ENCODE measurements around the gene ADGRV1. TPM values are rescaled to one million over a fixed set of nuclear protein-coding genes. Genes with fewer than 3 reads are reported as not detected.

The ADGRV1 gene
- total and polyA plus RNA-seq, 9 of the 15 experiments (the other 6 are each of a cell fraction or from before 2014, with no cell fraction given), result 21.7 to 156 (median 58.2) TPM

DNA sequence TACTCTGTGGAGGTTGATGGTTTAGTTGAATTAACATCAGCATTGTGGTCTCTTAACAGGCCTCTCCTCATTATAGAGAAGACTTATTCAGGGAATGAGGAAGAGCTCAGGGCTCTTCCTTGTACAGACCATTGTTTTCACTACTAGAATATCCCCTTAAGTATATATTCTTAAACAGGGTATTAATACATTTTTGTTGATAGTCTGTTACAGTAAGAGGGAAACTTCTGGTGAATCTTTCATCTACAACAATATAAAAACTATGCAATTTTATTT lies 330.7 kb downstream of the ADGRV1 start:
- H3K4me2 ChIP-seq (ENCODE audit: insufficient read depth, low read length), result no peak overlapping the region
- no peak overlapping the region for H3K9ac ChIP-seq (ENCODE audit: insufficient read depth in 1 of 2, low read depth in 2 of 2, low read length in 2 of 2)
- peaks cover 3% of the 10 kb centered on the region for H3K9me1 ChIP-seq (ENCODE audit: control insufficient read depth, insufficient read depth, low read length)
- H3K36me3 ChIP-seq (ENCODE audit: control insufficient read depth, insufficient read depth, low read length), result peaks cover 10% of the 10 kb centered on the region; the same call in 2 of the 3 replicates
- H3K27ac ChIP-seq (ENCODE audit: extremely low read depth, low read depth, low read length), result no peak overlapping the region
- H2AFZ ChIP-seq (ENCODE audit: low read depth, low read length), result no peak overlapping the region
- H3K79me2 ChIP-seq (ENCODE audit: control insufficient read depth, insufficient read depth, low read length), result no peaks in the 10 kb centered on the region
- intact Hi-C loops (cut with micrococcal nuclease) (no loop called here), in situ Hi-C loops (cut with MboI) (no loop called here)
- ATAC-seq (no peak), DNase-seq (ENCODE audit: extremely low read depth in 1 of 4, low spot score in 3 of 4) (no peak), FAIRE-seq (no peak)
- no peaks in the 10 kb centered on the region for H3K9me3 ChIP-seq (replicated peaks; ENCODE audit: control insufficient read depth, insufficient read depth, low read depth, low read length)
- no peaks in the 10 kb centered on the region for H3K27me3 ChIP-seq (ENCODE audit: control insufficient read depth in 2 of 2, insufficient read depth in 2 of 2, low read length in 2 of 2)
- ChIA-PET POLR2A (no interaction called here), CTCF (ENCODE audit: low intra/inter-chr PET ratio) (no interaction called here)
- H3K4me3 ChIP-seq, result no peak overlapping the region
- H4K20me1 ChIP-seq (replicated peaks; ENCODE audit: control insufficient read depth, insufficient read depth, low read length), result no peaks in the 10 kb centered on the region
- BruUV-seq (replicated peaks), result no TSS peak
- peaks cover 0 to 4% of the 10 kb centered on the region in 2 experiments; a peak in 1 of 5 replicates for H3K4me1 ChIP-seq (replicated peaks in 1 of 2; ENCODE audit: control insufficient read depth in 2 of 2, insufficient read depth in 2 of 2, low read length in 2 of 2)
- TF ChIP-seq, protein P1, sequence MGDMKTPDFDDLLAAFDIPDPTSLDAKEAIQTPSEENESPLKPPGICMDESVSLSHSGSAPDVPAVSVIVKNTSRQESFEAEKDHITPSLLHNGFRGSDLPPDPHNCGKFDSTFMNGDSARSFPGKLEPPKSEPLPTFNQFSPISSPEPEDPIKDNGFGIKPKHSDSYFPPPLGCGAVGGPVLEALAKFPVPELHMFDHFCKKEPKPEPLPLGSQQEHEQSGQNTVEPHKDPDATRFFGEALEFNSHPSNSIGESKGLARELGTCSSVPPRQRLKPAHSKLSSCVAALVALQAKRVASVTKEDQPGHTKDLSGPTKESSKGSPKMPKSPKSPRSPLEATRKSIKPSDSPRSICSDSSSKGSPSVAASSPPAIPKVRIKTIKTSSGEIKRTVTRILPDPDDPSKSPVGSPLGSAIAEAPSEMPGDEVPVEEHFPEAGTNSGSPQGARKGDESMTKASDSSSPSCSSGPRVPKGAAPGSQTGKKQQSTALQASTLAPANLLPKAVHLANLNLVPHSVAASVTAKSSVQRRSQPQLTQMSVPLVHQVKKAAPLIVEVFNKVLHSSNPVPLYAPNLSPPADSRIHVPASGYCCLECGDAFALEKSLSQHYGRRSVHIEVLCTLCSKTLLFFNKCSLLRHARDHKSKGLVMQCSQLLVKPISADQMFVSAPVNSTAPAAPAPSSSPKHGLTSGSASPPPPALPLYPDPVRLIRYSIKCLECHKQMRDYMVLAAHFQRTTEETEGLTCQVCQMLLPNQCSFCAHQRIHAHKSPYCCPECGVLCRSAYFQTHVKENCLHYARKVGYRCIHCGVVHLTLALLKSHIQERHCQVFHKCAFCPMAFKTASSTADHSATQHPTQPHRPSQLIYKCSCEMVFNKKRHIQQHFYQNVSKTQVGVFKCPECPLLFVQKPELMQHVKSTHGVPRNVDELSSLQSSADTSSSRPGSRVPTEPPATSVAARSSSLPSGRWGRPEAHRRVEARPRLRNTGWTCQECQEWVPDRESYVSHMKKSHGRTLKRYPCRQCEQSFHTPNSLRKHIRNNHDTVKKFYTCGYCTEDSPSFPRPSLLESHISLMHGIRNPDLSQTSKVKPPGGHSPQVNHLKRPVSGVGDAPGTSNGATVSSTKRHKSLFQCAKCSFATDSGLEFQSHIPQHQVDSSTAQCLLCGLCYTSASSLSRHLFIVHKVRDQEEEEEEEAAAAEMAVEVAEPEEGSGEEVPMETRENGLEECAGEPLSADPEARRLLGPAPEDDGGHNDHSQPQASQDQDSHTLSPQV (IDR thresholded peaks at IDR 0.05), result no peak
- TF ChIP-seq RBBP5 (IDR thresholded peaks at IDR 0.05; ENCODE audit: borderline replicate concordance, insufficient read depth, low read length, poor library complexity, severe bottlenecking), result no peak
- TF ChIP-seq, protein P2, sequence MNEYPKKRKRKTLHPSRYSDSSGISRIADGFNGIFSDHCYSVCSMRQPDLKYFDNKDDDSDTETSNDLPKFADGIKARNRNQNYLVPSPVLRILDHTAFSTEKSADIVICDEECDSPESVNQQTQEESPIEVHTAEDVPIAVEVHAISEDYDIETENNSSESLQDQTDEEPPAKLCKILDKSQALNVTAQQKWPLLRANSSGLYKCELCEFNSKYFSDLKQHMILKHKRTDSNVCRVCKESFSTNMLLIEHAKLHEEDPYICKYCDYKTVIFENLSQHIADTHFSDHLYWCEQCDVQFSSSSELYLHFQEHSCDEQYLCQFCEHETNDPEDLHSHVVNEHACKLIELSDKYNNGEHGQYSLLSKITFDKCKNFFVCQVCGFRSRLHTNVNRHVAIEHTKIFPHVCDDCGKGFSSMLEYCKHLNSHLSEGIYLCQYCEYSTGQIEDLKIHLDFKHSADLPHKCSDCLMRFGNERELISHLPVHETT (CRISPR knock-in tag; conservative IDR thresholded peaks at IDR 0.05 in 1 of 2, IDR thresholded peaks at IDR 0.05 in 1 of 2), result no peak
- TF ChIP-seq NR3C1 (CRISPR knock-in tag; IDR thresholded peaks at IDR 0.05), result no peak
- TF ChIP-seq DMBX1 (CRISPR knock-in tag; IDR thresholded peaks at IDR 0.05; ENCODE audit: borderline replicate concordance), result no peak
- TF ChIP-seq PRMT5 (CRISPR knock-in tag; IDR thresholded peaks at IDR 0.05), result no peak
- no peak for TF ChIP-seq KLF16 (IDR thresholded peaks at IDR 0.05)
- TF ChIP-seq NFYB (IDR thresholded peaks at IDR 0.05; ENCODE audit: extremely low read depth, insufficient read length), result no peak
- TF ChIP-seq ZC3H4 (CRISPR knock-in tag; IDR thresholded peaks at IDR 0.05; ENCODE audit: borderline replicate concordance), result no peak
- TF ChIP-seq, protein P3, sequence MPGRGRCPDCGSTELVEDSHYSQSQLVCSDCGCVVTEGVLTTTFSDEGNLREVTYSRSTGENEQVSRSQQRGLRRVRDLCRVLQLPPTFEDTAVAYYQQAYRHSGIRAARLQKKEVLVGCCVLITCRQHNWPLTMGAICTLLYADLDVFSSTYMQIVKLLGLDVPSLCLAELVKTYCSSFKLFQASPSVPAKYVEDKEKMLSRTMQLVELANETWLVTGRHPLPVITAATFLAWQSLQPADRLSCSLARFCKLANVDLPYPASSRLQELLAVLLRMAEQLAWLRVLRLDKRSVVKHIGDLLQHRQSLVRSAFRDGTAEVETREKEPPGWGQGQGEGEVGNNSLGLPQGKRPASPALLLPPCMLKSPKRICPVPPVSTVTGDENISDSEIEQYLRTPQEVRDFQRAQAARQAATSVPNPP (IDR thresholded peaks at IDR 0.05; ENCODE audit: borderline replicate concordance, insufficient read depth, insufficient read length), result no peak
- no peak for TF ChIP-seq JUNB (CRISPR knock-in tag; conservative IDR thresholded peaks at IDR 0.05)
- TF ChIP-seq CAMTA2 (CRISPR knock-in tag; conservative IDR thresholded peaks at IDR 0.05), result no peak
- no peak for TF ChIP-seq NRF1 (conservative IDR thresholded peaks at IDR 0.05 in 1 of 2, IDR thresholded peaks at IDR 0.05 in 1 of 2)
- TF ChIP-seq, protein P4, sequence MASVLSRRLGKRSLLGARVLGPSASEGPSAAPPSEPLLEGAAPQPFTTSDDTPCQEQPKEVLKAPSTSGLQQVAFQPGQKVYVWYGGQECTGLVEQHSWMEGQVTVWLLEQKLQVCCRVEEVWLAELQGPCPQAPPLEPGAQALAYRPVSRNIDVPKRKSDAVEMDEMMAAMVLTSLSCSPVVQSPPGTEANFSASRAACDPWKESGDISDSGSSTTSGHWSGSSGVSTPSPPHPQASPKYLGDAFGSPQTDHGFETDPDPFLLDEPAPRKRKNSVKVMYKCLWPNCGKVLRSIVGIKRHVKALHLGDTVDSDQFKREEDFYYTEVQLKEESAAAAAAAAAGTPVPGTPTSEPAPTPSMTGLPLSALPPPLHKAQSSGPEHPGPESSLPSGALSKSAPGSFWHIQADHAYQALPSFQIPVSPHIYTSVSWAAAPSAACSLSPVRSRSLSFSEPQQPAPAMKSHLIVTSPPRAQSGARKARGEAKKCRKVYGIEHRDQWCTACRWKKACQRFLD (CRISPR knock-in tag; IDR thresholded peaks at IDR 0.05), result no peak
- TF ChIP-seq ZNF77 (CRISPR knock-in tag; IDR thresholded peaks at IDR 0.05), result no peak

Data from K562 (cell line).